K562 (cell line): ENCODE measurements around the gene RAB31. TPM values are rescaled to one million over a fixed set of nuclear protein-coding genes. Genes with fewer than 3 reads are reported as not detected.

Experiments used
- ARID3A ChIP-seq: IDR thresholded peaks from 2 replicates; pipeline ENCODE4 v1.6.1; 2012; ENCODE audit warnings: low read depth, low read length, improper control_type of control experiment, borderline replicate concordance
- CBX1 ChIP-seq: sonication (generic); IDR thresholded peaks from 2 replicates; pipeline ENCODE4 v1.6.1; 2016; ENCODE audit warnings: antibody characterized with exemption, low read depth, mild to moderate bottlenecking
- CHCHD3 ChIP-seq: fragments of 250-450 bp; sonication (Bioruptor Pico); IDR thresholded peaks from 2 replicates; pipeline ENCODE4 v2.1.2; 2022; ENCODE audit warnings: mild to moderate bottlenecking
- DIDO1 ChIP-seq: fragments of 450-650 bp; IDR thresholded peaks from 2 replicates; pipeline ENCODE4 v1.6.1; 2016; ENCODE audit warnings: low read depth, missing biosample characterization, missing genetic modification characterization
- DNMT1 ChIP-seq: fragments of 450-650 bp; IDR thresholded peaks from 2 replicates; pipeline ENCODE4 v1.6.1; 2016; ENCODE audit warnings: antibody characterized with exemption, mild to moderate bottlenecking
- ELF4 ChIP-seq: fragments of 450-650 bp; formaldehyde crosslinking; IDR thresholded peaks from 2 replicates; pipeline ENCODE4 v1.4.0; 2022; ENCODE audit warnings: missing genetic modification characterization
- FOXK1 ChIP-seq: sonication (generic); formaldehyde crosslinking; IDR thresholded peaks from 2 replicates; pipeline ENCODE4 v1.8.0; 2022; ENCODE audit warnings: missing genetic modification reagents, mild to moderate bottlenecking, borderline replicate concordance
- HDGF ChIP-seq: fragments of 450-650 bp; IDR thresholded peaks from 2 replicates; pipeline ENCODE4 v1.6.1; 2016
- MTA1 ChIP-seq: fragments of 450-650 bp; IDR thresholded peaks from 2 replicates; pipeline ENCODE4 v1.6.1; 2017; ENCODE audit warnings: borderline replicate concordance
- NFYB ChIP-seq: IDR thresholded peaks from 2 replicates; pipeline ENCODE4 v1.6.1; 2011; ENCODE audit warnings: mild to moderate bottlenecking, moderate library complexity; ENCODE audit not compliant: insufficient read length; ENCODE audit errors: extremely low read depth
- NR3C1 ChIP-seq: sonication (generic); formaldehyde crosslinking; IDR thresholded peaks from 2 replicates; pipeline ENCODE4 v1.8.1; 2022; ENCODE audit warnings: missing genetic modification reagents
- SNIP1 ChIP-seq: fragments of 450-650 bp; IDR thresholded peaks from 2 replicates; pipeline ENCODE4 v1.7.1; 2017; ENCODE audit warnings: low read depth, mild to moderate bottlenecking
- SRSF9 ChIP-seq: fragments of 200-400 bp; formaldehyde crosslinking; IDR thresholded peaks from 2 replicates; pipeline ENCODE4 v1.6.1; 2017; ENCODE audit warnings: low read depth, low read length, borderline replicate concordance
- ZKSCAN8 ChIP-seq: fragments of 200-800 bp; sonication (Bioruptor generic); IDR thresholded peaks from 2 replicates; pipeline ENCODE4 v1.6.1; 2016; ENCODE audit warnings: missing genetic modification characterization, missing compliant biosample characterization
- polyA plus RNA-seq, 8 experiments: library from polyadenylated mRNA; depleted of rRNA in 4 of 8; stranded (reverse) in 5 of 8; unstranded in 3 of 8; fragments of >200 nt; fragmentation: Nextera tagmentation in 2 of 8; fragmentation: Illumina TruSeq in 1 of 8; extraction: Ambion mirVana in 2 of 8; extraction: Trizol in 1 of 8; gene quantifications; 2 replicates each; pipeline versions ENCODE4 v1.2.1 to v1.2.3, GENCODE V29; 2011 to 2014; ENCODE audit warnings: inconsistent platforms in 1 of 8, missing spikeins in 1 of 8
- total RNA-seq, 7 experiments: library from RNA; depleted of rRNA in 6 of 7; stranded (reverse); fragments of >200 nt in 6 of 7; fragmentation: Illumina TruSeq in 2 of 7; extraction: Trizol in 2 of 7; gene quantifications; 2 replicates each; pipeline versions ENCODE4 v1.2.1 to v1.2.3, GENCODE V29; 2011 to 2021; ENCODE audit warnings: low replicate concordance in 1 of 7
- TF ChIP-seq, protein P1 (sequence below): fragments of 450-650 bp; conservative IDR thresholded peaks from 2 replicates; pipeline ENCODE4 v1.6.1; 2016; ENCODE audit warnings: missing genetic modification characterization, low read depth, mild to moderate bottlenecking, control low read depth, missing compliant biosample characterization
- TF ChIP-seq, protein P2 (sequence below), 3 experiments: fragments of 200-800 bp in 1 of 3; fragments of 250-450 bp in 1 of 3; fragments of 450-650 bp in 1 of 3; sonication (Bioruptor Pico) in 1 of 3; sonication (Bioruptor generic) in 1 of 3; formaldehyde crosslinking in 1 of 3; IDR thresholded peaks; 2 replicates each; pipeline versions ENCODE4 v1.6.1 to v1.8.0; 2016 to 2022; ENCODE audit warnings: mild to moderate bottlenecking in 2 of 3, missing genetic modification characterization in 2 of 3, missing compliant biosample characterization in 1 of 3, moderate library complexity in 1 of 3
- TF ChIP-seq, protein P3 (sequence below): fragments of 250-450 bp; sonication (Bioruptor Pico); IDR thresholded peaks from 2 replicates; pipeline ENCODE4 v1.6.1; 2021; ENCODE audit warnings: mild to moderate bottlenecking
- TF ChIP-seq, protein P4 (sequence below): sonication (generic); formaldehyde crosslinking; IDR thresholded peaks from 2 replicates; pipeline ENCODE4 v1.9.0; 2022; ENCODE audit warnings: mild to moderate bottlenecking, missing genetic modification reagents
- TF ChIP-seq, protein P5 (sequence below): fragments of 450-650 bp; IDR thresholded peaks from 2 replicates; pipeline ENCODE4 v1.6.1; 2016; ENCODE audit warnings: mild to moderate bottlenecking

The RAB31 gene
- total and polyA plus RNA-seq, 9 of the 15 experiments (the other 6 are each of a cell fraction or from before 2014, with no cell fraction given) = 20.7 to 70.4 (median 41.3) TPM

GRCh38 chr18:9886005-9886348 is 177.9 kb downstream of the RAB31 start (continued):
- TF ChIP-seq, protein P1, sequence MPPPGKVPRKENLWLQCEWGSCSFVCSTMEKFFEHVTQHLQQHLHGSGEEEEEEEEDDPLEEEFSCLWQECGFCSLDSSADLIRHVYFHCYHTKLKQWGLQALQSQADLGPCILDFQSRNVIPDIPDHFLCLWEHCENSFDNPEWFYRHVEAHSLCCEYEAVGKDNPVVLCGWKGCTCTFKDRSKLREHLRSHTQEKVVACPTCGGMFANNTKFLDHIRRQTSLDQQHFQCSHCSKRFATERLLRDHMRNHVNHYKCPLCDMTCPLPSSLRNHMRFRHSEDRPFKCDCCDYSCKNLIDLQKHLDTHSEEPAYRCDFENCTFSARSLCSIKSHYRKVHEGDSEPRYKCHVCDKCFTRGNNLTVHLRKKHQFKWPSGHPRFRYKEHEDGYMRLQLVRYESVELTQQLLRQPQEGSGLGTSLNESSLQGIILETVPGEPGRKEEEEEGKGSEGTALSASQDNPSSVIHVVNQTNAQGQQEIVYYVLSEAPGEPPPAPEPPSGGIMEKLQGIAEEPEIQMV = no peak
- TF ChIP-seq, protein P2, sequence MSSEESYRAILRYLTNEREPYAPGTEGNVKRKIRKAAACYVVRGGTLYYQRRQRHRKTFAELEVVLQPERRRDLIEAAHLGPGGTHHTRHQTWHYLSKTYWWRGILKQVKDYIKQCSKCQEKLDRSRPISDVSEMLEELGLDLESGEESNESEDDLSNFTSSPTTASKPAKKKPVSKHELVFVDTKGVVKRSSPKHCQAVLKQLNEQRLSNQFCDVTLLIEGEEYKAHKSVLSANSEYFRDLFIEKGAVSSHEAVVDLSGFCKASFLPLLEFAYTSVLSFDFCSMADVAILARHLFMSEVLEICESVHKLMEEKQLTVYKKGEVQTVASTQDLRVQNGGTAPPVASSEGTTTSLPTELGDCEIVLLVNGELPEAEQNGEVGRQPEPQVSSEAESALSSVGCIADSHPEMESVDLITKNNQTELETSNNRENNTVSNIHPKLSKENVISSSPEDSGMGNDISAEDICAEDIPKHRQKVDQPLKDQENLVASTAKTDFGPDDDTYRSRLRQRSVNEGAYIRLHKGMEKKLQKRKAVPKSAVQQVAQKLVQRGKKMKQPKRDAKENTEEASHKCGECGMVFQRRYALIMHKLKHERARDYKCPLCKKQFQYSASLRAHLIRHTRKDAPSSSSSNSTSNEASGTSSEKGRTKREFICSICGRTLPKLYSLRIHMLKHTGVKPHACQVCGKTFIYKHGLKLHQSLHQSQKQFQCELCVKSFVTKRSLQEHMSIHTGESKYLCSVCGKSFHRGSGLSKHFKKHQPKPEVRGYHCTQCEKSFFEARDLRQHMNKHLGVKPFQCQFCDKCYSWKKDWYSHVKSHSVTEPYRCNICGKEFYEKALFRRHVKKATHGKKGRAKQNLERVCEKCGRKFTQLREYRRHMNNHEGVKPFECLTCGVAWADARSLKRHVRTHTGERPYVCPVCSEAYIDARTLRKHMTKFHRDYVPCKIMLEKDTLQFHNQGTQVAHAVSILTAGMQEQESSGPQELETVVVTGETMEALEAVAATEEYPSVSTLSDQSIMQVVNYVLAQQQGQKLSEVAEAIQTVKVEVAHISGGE (CRISPR knock-in tag; IDR thresholded peaks at IDR 0.05) = peak in 1 of 3 experiments; percentile 59; a peak in 1 of 6 replicates
- no peak for TF ChIP-seq MTA1
- no peak for TF ChIP-seq ARID3A
- TF ChIP-seq SNIP1 = no peak
- TF ChIP-seq CBX1 = no peak
- TF ChIP-seq HDGF = peak; percentile 93
- no peak for TF ChIP-seq FOXK1 (CRISPR knock-in tag)
- no peak for TF ChIP-seq SRSF9
- TF ChIP-seq, protein P3, sequence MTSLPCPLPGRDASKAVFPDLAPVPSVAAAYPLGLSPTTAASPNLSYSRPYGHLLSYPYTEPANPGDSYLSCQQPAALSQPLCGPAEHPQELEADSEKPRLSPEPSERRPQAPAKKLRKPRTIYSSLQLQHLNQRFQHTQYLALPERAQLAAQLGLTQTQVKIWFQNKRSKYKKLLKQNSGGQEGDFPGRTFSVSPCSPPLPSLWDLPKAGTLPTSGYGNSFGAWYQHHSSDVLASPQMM = no peak
- no peak for TF ChIP-seq DNMT1
- TF ChIP-seq DIDO1 = no peak
- no peak for TF ChIP-seq NR3C1
- TF ChIP-seq, protein P4, sequence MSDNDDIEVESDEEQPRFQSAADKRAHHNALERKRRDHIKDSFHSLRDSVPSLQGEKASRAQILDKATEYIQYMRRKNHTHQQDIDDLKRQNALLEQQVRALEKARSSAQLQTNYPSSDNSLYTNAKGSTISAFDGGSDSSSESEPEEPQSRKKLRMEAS (CRISPR knock-in tag) = no peak; the same call in 1 of the 2 replicates
- TF ChIP-seq ZKSCAN8 = no peak
- TF ChIP-seq CHCHD3 = no peak
- 0 out of 2 replicates have a peak, but pooled peaks have one; percentile 19 for TF ChIP-seq ELF4 (CRISPR knock-in tag)
- TF ChIP-seq, protein P5, sequence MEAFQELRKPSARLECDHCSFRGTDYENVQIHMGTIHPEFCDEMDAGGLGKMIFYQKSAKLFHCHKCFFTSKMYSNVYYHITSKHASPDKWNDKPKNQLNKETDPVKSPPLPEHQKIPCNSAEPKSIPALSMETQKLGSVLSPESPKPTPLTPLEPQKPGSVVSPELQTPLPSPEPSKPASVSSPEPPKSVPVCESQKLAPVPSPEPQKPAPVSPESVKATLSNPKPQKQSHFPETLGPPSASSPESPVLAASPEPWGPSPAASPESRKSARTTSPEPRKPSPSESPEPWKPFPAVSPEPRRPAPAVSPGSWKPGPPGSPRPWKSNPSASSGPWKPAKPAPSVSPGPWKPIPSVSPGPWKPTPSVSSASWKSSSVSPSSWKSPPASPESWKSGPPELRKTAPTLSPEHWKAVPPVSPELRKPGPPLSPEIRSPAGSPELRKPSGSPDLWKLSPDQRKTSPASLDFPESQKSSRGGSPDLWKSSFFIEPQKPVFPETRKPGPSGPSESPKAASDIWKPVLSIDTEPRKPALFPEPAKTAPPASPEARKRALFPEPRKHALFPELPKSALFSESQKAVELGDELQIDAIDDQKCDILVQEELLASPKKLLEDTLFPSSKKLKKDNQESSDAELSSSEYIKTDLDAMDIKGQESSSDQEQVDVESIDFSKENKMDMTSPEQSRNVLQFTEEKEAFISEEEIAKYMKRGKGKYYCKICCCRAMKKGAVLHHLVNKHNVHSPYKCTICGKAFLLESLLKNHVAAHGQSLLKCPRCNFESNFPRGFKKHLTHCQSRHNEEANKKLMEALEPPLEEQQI = no peak
- TF ChIP-seq NFYB = no peak
